Activated CD4-positive, alpha-beta T cell treated with anti-CD3 and anti-CD28 coated beads, Interleukin-2, Interleukin-4, amounts not matched to agents 100 ng/mL and 50 ng/mL, durations not matched to agents 16 hours and 8 hours (primary cell): ENCODE measurements around the gene ATF7.
"Not testable (repeated sequence)": the region's sequence is repeated elsewhere in the genome, so short reads cannot be mapped to it uniquely, and the experiment has no call there.

ENCODE experiments used
- DNase-seq: peaks from one replicate; pipeline ENCODE4 v3.0.0-alpha.2; 2020; ENCODE audit warnings: low spot score

Gene ATF7

DNA sequence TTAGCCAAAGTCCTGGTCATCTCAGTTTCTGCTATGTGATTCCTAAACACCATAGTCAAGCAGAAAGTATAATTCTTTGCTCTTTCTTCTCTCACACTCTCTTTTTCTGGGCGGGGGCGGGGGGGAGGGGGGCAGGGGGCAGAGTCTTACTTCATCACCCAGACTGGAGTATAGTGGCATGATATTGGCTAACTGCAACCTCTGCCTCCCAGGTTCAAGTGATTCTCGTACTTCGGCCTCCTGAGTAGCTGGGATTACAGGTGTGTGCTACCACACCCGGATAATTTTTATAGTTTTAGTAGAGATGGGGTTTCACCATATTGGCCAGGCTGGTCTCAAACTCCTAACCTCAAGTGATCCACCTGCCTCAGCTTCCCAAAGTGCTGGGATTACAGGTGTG lies 60.8 kb downstream of the ATF7 start:
- DNase-seq = not testable (repeated sequence)

DNA sequence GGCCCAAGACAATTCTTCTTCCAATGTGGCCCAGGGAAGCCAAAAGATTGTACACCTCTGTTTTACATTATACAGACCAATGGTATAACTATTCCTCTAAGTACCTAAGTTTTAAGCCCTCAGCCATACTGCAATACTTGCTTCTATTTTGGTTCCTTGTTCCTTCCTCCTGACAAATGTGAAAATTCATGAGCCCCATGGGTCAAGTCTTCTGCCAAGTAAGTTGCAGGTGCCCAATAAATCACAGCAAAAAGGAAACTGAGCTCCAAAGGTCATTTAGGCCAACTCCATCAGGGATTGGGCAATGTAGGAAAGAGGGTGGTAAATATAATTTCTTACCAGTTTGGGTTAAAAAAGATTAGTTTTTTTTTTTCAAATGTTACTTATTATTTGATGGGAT lies 61.2 kb downstream of the ATF7 start:
- no peak for DNase-seq

DNA sequence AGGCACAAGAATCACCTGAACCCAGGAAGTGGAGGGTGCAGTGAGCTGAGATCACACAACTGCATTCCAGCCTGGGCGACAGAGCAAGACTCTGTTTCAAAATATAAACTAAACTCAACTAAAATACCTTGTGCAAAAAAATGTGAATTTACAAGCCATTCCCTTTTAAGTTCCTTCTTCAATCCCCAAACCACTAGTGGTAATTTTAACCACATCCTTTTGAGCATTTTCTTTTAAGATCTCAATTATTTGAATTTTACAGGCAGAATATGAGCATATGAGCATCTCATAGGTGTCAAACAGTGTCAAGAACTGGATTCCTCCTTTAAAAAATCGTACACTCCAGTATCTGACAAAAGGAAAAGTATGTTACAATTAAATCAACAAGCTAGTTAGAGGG lies 61.9 kb downstream of the ATF7 start:
- DNase-seq = no peak

DNA sequence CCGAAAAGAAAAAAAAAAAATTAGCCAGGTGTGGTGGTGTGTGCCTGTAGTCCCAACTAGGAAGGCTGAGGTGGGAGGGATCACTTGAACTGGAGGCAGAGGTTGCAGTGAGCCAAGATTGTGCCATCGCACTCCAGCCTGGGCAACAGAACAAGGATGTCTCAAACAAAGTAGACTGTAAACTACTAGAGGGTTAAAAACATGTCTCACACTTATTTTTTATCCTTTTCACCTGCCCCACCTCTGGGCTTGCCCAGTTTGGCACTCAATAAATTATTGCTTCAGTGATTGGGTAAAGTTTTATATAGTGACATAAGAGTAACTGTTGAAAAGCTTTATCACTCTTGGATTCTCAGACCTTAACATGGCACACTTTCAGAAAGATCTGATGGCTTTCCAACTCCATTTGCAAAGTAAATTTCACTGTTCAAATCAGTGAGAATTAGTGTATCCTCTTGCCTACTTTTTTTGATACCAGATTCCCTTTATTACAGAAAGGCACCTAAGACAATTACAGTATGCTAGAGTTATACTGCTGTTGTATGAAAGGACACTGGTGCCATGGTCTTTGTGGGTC lies 62.6 kb downstream of the ATF7 start:
- no peak for DNase-seq

DNA sequence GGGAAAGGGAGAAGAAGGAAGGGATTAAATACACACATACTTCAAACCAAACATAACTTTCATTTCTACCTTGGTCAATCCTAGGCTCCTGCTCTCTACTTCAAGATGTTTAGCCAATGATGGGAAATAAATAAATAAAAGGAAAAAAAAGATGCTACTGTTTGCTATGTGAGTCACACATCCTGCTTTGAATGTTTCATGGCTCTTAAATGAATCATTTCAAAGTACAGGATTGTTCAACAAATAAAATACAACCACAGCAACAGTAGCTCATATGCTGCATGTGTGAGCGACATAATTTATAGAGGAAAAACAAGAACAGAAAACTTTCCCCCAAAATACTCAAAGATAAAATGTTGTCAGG lies 64.6 kb downstream of the ATF7 start:
- peak; percentile 66 for DNase-seq

DNA sequence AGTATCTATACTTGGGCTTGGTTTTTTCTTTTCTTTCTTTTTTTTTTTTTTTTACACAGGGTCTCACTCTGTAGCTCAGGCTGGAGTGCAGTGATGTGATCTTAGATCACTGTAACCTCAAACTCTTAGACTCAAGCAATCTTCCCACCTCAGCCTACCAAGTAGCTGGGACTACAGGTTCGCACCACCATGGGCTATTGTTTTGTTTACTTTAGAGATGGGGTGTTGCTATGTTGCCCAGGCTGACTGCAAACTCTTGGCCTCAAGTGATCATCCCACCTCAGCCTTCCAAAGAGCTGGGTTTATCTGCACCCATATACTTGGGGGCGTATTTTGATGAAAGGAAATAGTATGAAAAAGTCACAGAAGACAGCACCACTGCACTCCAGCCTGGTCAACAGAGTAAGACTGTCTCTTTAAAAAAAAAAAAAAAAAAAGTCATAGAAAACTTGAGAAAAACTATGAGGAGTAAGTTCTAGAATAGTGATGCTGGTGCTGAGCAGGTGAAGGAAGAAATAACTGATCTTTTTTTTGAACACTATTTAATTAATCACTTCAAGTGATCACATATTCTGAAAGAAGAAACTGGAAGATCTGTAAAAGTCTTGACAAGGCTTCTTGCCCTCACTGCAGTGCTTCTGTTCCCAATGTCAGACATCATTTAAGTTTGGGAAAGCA lies 65.1 kb downstream of the ATF7 start:
- DNase-seq = peak; percentile 5

DNA sequence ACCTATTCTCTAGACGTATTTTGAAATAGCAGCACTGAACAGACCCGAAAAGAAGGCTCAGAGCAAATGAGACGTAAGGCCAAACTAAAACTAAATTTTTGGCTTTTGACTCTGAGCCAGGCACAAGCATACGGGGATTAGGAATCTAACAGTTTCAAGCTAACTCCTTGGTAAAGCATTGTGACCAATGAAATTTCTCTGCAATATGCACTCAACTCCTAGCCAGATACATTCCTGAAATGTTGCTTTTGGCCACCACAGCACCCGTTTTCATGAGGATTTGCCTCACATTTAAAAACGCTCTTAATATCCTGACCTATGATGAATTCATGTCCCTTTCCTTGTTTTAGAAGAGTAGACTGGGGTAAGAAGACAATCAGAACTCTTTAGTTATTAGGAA lies 65.8 kb downstream of the ATF7 start:
- DNase-seq = no peak

DNA sequence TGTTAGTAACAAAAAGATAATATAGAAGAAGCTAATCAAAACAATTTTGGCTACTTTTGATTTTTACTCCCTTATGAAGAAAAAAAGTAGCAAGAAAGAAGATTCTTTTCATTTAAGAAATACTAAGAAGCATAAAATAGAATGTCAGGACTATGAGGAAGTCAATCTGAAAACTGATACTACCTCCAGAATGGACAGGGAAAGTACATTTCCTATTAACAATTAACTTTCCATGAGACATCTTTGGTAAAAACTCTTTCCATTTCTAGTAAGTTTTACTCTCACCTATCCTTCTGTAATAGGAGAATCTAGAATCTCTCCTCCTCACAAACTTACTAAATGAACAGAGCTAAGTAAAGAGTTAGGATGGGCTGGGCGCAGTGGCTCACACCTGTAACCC lies 67.6 kb downstream of the ATF7 start:
- no peak for DNase-seq

DNA sequence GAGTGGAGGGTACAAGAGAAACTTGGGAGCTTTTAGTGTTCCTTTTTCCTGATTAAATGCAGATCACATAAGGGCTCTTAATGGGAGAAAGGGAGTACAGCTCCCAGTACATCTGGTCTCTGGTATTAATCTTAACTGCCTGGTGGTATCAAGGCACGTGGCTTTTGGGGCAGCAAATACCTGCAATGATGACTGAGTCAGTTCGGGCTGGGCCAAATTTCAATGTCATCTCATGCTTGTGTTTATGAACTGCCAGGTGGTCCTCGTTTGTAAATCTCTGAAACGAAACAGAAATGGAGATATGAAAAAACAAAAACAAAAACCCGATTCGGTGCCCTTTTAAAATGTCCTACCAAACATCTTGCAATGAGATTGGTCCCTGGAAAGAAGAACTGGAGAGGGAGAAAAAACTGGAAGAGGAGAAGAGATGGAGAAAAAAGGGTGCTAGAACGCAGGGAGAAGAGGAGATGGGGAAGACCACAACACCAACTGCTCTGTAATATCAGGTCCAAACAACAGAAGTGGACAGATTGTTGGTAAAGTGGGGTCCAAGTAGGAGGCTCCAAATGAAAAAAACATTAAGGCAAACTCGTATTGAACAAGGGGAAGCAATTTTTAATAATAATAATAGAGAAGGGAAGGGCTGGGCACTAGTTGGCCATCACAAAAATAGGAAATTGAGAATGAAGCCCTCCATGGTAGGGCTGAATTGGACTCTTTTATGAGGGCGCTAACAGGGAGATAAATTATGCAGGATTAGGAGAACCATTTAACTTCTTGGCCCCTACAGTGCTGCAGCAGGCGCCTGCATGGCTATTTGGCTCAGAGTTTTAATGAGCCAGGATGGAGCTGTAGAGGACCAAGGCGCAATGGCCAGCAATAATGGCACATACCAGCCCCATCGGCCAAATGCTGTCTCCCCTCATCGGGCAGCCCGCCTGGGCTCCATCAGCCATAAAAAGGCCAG lies 73.5 kb downstream of the ATF7 start:
- no peak for DNase-seq

DNA sequence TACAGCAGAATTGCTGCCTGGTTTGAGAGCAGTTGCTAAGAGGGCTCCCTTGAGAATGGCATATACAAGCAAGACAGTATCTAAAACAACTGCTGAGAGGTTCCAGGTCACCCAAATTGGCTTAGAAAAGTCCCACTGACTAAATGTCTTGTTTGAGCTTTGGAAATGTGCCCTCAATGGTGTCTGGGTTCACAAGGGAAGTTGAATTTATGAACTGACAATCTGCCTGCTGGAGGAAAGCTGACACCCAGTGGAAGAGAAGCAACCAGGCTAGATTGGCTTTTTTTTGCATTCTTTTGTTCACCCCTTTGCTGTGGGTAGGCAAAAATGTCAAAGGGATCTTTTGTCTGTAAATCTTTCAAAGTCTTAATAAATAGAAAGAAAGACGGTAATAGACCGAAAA lies 74.3 kb downstream of the ATF7 start:
- no peak for DNase-seq

DNA sequence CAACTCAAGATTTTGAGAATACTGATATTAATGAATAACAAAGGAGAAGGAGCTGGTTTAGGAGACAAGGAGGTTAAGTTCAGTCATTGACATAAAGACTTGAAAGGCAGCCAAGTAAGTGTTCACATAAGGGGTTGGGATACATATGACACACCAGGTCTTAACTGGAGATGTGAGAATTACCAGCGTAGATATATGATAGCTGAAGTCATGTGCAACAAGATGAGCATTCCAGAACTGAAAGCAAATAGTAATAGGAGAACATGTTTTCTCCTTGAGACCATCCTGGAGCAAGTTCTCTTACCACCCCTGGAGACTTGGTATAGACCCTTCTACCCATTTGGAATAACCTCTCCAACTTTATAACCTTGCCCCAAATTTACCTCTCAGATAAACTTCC lies 75.6 kb downstream of the ATF7 start:
- DNase-seq = no peak

DNA sequence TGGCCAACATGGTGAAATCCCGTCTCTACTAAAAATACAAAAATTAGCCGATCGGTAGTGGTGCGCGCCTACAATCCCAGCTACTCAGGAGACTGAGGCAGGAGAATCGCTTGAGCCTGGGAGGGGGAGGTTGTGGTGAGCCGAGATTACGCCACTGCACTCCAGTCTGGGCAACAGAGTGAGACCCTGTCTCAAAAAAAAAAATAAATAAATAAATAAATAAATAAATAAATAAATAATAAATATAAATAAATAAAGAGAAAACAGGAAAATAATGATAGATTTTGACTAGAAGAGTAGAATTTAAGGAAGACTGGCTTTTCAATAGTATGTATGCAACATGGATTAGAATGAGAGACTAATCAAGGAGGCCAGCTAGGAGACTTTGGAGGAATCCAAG lies 76.1 kb downstream of the ATF7 start:
- not testable (repeated sequence) for DNase-seq

DNA sequence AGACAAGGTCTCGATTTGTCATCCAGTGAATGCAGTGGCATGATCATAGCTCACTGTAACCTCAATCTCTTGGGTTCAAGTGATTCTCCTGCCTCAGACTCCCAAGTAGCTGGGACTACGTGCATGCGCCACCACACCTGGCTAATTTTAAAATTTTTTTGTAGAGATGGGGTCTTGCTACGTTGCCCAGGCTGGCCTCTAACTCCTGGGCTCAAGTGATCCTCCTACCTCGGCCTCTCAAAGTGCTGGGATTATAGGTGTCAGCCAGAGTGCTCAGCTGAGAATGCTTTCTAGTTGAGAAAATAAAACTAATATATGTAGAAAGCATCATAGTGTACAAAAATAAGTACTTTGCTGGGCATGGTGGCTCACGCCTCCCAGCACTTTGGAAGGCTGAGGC lies 77.8 kb downstream of the ATF7 start:
- not testable (repeated sequence) for DNase-seq

DNA sequence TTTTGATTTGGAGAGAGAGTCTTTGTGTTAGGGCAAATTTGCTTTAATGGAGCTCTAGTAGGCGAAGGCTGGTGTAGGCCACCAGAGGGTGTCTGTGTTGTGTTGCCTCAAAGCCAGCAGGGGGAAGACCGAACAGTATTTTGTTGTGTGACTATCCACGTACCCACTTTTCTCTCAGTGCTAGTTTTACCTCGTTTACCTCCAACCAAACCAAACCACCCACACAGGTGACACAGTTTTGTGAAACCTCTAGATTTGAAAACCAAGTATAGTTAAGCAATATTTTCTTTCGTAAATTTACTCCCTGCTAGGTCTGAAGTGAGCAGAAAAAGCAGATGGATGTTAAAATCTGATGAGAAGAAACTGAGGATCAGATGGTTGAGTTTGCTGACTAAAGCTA lies 82.6 kb downstream of the ATF7 start:
- DNase-seq = peak; percentile 63

DNA sequence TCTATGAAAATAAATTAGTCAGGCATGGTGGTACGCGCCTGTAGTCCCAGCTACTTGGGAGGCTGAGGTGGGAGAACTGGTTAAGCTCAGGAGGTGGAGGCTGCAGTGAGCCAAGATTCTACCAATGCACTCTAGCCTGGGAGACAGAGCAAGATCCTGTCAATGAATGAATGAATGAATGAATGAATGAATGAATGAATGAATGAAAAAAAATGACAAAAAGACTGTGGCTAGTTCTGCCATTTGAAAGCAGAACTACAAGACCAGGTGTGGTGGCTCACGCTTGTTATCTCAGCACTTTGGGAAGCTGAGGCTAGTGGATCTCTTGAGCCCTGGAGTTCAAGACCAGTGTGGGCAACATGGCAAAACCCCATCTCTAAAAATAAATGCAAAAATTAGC lies 86.7 kb downstream of the ATF7 start:
- DNase-seq = no peak

DNA sequence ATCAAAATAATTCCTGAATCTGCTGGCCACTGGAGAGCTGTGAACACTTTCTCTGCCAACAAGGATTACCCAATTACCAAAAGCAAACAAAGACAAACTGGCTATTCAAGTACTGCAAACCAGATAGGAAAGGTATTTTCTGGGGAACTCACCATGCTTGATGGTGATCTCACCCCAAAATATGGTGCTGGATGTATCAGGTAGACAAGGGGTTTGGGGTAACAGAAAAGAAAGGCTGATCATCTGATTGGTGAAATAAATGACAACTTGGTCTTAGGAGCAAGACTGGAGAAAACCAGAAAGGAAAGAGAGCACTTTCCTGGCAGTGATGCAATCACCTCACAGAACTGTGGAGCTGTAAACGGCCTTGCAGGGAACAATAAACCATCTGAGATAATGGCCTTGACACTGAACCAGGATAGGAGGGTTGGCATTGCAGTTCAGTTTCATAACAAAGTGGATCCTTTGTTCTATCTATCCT lies 87.9 kb downstream of the ATF7 start:
- no peak for DNase-seq

DNA sequence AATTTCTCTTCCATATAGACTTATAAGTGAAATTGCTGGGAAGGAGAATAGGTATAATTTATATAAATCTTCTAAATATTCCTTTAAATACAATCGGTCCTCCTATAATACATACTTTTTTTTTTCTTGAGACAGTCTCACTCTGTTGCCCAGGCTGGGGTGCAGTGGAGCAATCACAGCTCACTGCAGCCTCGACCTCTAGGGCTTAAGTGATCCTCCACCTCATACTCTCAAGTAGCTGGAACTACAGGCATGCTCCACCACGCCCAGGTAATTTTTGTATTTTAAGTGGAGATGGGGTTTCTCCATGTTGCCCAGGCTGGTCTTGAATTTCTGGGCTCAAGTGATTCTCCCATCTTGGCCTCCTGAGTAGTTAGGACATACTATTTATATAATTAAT lies 89.2 kb downstream of the ATF7 start:
- DNase-seq = no peak

DNA sequence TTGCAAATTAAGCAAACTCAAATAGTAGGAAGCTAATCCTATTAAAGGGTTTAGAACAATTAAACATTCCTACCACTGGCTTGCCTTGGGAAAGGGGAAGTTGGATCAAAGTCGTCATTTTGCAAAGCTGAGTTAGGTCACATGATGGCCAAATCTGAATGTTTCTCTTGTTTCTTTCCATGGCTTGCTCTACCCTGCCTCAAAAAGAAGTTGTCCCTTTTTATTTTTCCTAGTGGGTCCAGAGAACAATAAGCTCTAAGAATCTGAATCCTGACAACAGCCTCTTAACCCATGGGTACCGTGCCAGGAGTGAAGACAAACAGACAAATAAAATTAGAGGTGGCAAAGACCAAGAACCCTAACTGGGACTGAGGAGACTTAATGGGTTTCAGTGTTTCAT lies 92.7 kb downstream of the ATF7 start:
- no peak for DNase-seq

DNA sequence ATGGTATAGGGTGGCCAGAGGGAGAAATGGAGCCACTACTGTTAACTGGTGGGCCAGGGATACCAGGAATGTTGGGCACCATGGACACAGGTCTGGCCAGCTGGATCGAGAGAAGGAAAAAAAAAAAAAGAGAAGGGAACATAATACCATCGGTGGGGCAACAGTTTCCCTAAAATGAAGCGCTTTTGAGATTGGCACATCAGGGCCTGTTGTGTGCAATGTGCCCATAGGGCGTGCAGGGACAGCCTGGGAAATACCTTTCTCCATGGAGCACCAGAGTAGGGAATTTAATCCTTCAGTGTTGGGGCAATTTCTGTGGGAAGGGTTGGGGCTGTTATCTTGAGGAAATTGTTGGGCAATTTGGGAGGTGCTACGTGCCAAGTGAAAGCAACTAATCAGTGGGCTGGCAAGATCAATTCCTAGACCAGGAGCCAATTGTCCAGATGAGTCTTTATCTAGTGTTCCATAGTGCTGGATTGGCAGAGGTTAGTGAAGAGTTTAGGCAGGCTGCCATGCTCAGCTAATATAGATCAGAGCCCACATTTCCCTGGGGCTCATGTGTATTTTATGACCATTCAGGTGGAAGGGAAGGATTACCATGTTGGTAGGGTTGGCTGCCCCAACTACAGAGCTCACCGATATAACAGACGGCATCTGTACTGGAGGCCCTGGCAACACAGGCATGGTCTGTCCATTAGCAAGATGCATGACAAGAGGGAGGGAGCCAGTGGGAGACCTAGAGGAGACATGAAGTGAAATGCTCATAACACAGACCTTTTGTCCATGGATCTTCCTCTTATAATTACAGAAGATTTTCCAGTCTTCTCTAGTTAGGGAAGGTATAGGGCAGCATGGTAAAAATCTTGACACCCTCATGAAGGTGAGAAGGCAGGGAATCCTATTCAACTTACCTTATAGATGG lies 93.4 kb downstream of the ATF7 start:
- no peak for DNase-seq

DNA sequence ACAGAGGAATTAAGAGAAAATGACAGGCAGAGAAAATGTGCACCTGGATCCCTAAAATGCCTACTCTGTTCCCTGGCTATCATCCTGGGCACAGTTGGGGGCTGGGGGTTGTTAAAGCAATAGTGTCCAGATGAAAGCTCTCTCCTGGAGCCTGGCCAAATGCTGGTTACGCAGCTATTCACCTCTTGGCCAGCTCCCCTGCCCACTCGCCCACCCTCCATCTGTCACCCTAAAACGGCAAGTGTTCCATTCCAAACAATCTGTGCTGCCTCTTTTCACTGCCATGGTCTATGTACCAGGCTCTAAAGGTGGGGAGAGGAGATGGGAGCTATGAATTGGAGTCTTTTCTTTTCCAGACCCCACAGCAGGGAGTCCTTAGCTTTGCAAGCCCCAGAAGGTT lies 94.2 kb downstream of the ATF7 start:
- DNase-seq = no peak

DNA sequence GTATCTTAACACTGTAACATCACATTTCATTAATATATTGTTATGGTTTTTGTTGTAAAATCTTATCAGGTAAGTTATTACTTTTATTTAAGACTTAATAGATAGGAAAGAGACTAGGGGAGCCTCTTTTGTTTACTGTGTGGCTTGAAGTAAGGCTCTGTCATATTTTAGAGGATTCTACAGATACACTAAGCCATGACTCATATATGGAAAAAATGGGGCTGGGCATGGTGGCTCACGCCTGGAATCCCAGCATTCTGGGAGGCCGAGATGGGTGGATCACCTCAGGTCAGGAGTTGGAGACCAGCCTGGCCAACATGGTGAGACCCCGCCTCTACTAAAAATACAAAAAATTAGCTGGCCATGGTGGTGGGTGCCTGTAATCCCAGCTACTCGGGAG lies 95.3 kb downstream of the ATF7 start:
- DNase-seq = no peak

DNA sequence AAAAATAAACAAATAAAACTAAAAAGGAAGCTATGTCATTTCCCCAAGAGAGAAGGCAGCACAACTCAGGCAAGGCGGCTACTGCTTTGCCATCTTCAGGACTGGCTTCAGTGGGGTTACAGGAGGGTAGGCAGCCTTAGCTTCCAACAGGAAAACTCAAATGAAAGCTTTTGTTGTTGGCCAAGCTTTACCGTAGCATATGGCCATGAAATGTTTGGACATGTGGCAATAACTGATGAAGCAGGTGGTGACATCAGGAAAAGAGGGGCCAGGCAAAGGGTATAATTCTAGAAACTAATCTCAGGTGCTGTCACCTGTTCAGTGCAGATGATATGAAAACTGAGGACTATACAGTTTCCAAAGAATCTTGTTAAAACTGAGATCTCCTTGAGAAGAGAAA lies 96.1 kb downstream of the ATF7 start:
- DNase-seq = no peak
